Measurements from ENCODE around the gene HIPK2.
"Not testable (repeated sequence)": the region's sequence is repeated elsewhere in the genome, so short reads cannot be mapped to it uniquely, and the experiment has no call there.

HIPK2 gene

DNA sequence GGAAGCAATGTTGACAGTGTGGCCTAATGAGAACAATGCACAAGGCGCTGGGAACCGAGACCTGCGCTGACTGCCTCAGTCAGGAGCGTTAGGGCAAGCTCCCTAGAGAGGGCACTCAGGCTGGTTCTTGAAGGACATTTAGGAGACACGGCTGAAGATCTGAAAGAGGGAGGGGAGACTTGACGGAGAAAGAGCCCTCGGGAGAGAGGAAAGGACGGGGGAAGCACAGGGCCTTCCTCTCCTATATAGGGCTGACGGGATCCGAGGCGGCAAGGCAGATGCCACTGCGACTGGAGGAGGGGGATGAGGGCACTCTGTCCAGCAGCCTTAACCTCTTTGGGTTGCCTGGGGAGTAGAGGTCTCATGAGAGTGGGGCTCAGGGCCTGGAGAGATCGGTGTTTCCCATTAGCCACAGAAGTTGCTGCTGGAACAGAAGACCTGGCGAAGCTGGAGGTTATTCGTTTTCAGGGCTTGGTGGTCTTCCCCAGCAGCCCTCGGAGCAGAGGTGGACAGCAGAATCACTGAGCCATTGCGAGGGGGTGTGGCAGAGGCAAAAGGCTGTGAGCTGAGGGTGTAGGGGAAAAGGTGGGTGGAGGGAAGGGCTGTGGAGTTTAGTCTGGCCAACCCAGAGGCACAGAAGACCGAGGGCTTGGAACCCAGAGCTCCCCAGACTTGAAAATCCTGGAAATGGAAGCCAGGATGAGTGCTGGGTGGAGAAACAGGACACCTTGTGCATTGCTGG is 218.3 kb downstream of the HIPK2 start:
- no peak for DNase-seq

- DNase-seq: no peak
These were observed 219.8 kb downstream of the HIPK2 start for GRCh38 chr7:139557857-139558581.

GRCh38 chr7:139553991-139554700 is 223.7 kb downstream of the HIPK2 start:
- DNase-seq: not testable (repeated sequence)

- DNase-seq: no peak
These were observed 229.3 kb downstream of the HIPK2 start for GRCh38 chr7:139548302-139549028.

DNA sequence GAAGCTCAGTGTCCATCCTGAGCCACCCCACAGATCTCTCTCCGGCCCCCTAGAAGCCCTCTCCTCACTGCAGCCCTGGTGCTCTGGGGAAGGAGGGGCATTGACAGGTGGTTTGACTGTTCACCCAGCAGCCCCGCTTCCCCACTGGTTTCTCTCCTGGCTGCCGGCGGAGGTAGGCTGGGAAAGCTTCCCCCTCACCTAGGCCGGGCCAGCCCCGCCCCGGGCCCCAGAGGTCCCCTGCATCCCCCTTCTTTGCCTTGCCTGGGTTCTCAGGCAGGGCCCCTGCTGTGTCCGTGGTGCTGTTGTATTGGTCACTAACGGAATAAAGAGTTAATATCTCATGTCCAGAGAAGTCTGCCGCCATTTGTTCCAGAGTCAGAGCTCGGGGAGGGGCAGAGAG is 233.2 kb downstream of the HIPK2 start:
- no peak for DNase-seq

DNA sequence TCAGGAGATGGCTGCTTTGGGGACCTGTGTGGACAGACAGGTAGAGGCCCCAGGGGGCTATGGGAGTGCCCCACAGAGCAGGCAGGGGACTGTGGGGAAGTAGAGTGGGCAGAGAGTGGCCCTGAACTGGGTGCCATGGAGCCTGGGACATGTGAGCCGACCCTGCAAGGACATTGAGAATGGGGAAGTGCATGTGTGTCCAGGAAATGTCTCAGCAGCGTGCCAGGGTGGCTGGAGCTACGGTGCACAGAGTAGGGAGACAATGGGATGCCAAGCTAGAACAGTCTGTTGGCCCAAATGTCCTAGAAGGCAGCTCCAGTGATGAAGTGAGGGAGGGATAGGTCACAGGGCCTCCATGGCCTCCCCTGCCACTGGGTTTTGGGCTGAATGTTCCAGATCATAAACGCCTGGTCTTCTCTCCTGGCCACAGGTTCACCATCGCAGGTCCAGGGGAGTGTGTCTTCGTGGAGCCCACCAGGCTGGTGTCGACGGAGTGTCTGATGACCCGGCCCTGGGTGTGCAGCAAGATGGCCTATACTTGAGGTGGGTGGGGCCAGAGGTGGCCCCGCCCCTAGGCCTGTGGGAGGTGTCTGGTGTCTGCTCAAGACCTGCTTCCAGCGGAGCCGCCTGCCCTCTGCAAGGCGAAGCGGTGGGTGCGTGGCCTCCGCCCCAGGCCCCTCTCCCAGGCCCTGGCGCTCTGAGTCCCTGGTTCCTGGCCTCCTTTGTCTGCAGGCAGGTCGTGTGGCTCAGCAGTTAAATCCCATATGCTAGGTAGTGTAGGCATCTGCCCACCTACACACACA is 233.8 kb downstream of the HIPK2 start:
- no peak for DNase-seq

GRCh38 chr7:139542308-139543151 is 235.3 kb downstream of the HIPK2 start:
- DNase-seq: no peak

GRCh38 chr7:139541600-139542307 is 236.0 kb downstream of the HIPK2 start:
- DNase-seq: no peak

DNA sequence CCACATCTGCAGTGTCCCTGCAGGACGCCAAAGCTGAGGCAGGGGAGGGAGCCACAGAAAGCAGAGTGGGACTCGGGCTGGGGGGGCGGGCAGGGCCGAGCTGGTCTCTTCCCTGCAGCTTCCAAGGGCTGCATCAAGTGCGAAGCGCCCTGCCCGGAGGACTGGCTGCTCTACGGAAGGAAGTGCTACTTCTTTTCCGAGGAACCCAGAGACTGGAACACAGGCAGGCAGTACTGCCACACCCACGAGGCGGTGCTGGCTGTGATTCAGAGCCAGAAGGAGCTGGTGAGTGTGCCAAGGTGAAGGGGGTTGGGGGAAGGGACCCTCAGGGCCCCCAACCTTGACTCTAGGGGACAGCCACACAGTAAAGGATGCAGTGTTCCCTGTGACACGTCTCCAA is 237.6 kb downstream of the HIPK2 start:
- no peak for DNase-seq

GRCh38 chr7:139538881-139539635 is 238.7 kb downstream of the HIPK2 start:
- DNase-seq: no peak

DNA sequence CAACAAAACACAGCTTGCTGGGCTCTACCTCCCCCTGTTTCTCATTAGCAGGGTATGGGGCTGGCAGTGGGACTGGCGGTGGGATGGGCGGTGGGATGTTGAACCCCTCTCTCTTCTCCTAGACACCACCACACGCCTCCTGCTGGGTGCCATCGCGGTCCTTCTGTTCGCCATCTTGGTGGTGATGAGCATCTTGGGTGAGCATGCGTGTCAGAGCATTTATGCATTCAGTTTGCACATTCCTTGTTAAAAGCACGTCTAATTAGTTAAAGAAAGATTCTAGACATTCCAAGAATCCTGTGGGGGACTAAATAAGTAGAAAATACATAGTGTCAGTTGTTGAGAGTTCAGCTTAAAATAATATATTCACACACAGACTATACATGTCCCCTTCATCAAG is 241.6 kb downstream of the HIPK2 start:
- no peak for DNase-seq

DNA sequence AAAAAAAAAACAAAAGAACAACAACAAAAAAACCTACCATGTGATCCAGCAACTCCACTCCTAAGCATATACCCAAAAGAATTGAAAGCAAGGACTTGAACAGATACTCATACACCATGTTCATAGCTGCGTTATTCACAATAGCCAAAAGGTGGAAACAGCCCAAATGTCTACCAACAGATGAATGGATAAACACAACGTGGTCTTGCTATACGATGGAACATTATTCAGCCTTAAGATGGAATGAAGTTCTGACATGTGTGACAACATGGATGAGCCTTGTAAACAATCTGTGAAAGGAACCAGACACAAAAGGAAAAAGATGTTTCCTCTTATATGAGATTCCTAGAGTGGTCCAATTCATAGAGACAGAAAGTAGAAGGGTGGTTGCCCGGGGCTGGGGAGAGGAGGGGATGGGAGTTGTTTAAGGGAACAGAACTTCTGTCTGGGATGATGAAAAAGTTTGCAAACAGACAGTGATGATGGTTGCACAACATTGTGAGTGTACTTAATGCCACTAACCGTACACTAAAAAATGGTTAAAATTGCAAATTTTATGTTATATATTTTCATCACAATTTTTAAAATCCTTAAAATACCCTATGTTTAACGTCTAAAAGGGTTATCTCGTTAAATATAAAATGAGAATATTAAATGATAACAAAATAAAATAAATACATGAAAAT is 242.7 kb downstream of the HIPK2 start:
- DNase-seq: no peak

- no peak for DNase-seq
These were observed 243.7 kb downstream of the HIPK2 start for GRCh38 chr7:139534096-139534495.

GRCh38 chr7:139532636-139533155 is 245.1 kb downstream of the HIPK2 start:
- no peak for DNase-seq

GRCh38 chr7:139531094-139531493 is 246.7 kb downstream of the HIPK2 start:
- no peak for DNase-seq

- DNase-seq: no peak
These were observed 250.9 kb downstream of the HIPK2 start for GRCh38 chr7:139526578-139527544.

- DNase-seq: no peak
These were observed 252.0 kb downstream of the HIPK2 start for GRCh38 chr7:139525750-139526149.

DNA sequence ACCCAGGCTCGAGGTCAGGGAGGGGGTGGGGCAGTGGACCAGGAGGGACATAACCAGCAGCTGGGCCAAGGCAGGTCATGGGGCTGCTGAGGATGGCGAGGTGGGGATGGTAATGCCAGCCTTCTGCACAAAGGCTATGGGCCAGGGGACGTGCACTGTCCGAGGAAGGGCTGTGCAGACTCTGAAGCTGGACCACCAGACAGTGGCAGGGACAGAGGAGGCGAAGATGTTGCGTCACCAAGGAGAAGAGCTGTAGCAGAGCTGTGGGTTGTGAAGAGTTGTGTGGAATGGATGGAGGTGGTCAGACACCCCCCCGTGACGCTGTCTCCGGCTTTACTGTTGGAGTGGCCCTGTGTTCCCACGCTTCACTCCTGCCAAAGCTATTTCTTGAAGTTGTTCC is 252.6 kb downstream of the HIPK2 start:
- no peak for DNase-seq
